ENCODE measurements around the gene POLR1G. TPM values are rescaled to one million over a fixed set of nuclear protein-coding genes. Genes with fewer than 3 reads are reported as not detected.
A peak's percentile ranks its signal among the peaks of the same experiment; 100 is the strongest.

The POLR1G gene
- total and polyA plus RNA-seq, 9 of the 15 experiments (the other 6 are each of a cell fraction or from before 2014, with no cell fraction given) = 3.0 to 50.1 (median 27.4) TPM

GRCh38 chr19:45406226-45407090, at the start of gene POLR1G (continued):
- TF ChIP-seq MYC (IDR thresholded peaks at IDR 0.05; ENCODE audit: low read depth, low read length) (peak; percentile 92), MYC (CRISPR knock-in tag; IDR thresholded peaks at IDR 0.05; ENCODE audit: borderline replicate concordance, low read depth) (peak; percentile 85; the same call in 1 of the 2 replicates), HDAC2 (IDR thresholded peaks at IDR 0.05) (peak; percentile 95), MAFK (IDR thresholded peaks at IDR 0.05; ENCODE audit: low read length) (no peak), ZBTB12 (CRISPR knock-in tag; IDR thresholded peaks at IDR 0.05) (peak; percentile 17; the same call in 1 of the 2 replicates), MYNN (IDR thresholded peaks at IDR 0.05) (no peak), MYNN (CRISPR knock-in tag; IDR thresholded peaks at IDR 0.05) (no peak), HNRNPK (IDR thresholded peaks at IDR 0.05; ENCODE audit: low read depth, low read length, poor library complexity, severe bottlenecking) (no peak), ZNF445 (CRISPR knock-in tag; IDR thresholded peaks at IDR 0.05; ENCODE audit: low read depth) (no peak), RHOXF2B (CRISPR knock-in tag; conservative IDR thresholded peaks at IDR 0.05) (no peak), ZNF280B (CRISPR knock-in tag; IDR thresholded peaks at IDR 0.05) (no peak), DMBX1 (CRISPR knock-in tag; IDR thresholded peaks at IDR 0.05; ENCODE audit: borderline replicate concordance) (no peak), NBN (IDR thresholded peaks at IDR 0.05; ENCODE audit: low read depth) (peak; percentile 59), CREB3L1 (IDR thresholded peaks at IDR 0.05; ENCODE audit: borderline replicate concordance, low read depth) (peak; percentile 48), SMARCE1 (IDR thresholded peaks at IDR 0.05) (no peak; the same call in 1 of the 2 replicates), TCF7 (IDR thresholded peaks at IDR 0.05; ENCODE audit: borderline replicate concordance) (no peak), MTA1 (IDR thresholded peaks at IDR 0.05; ENCODE audit: borderline replicate concordance) (no peak), FOXJ3 (CRISPR knock-in tag; IDR thresholded peaks at IDR 0.05) (no peak), ZFP91 (CRISPR knock-in tag; IDR thresholded peaks at IDR 0.05) (peak; percentile 99), SNIP1 (IDR thresholded peaks at IDR 0.05; ENCODE audit: low read depth) (no peak), MCM3 (IDR thresholded peaks at IDR 0.05) (no peak), CTBP1 (IDR thresholded peaks at IDR 0.05; ENCODE audit: borderline replicate concordance) (peak; percentile 82; the same call in 1 of the 2 replicates), TARDBP (IDR thresholded peaks at IDR 0.05) (no peak)

Data from K562 (cell line).